Measurements from ENCODE around the gene GSN. TPM values are rescaled to one million over a fixed set of nuclear protein-coding genes. Genes with fewer than 3 reads are reported as not detected.

GSN gene
- total RNA-seq, 1 donor from 2014 or later = 174 TPM

DNA sequence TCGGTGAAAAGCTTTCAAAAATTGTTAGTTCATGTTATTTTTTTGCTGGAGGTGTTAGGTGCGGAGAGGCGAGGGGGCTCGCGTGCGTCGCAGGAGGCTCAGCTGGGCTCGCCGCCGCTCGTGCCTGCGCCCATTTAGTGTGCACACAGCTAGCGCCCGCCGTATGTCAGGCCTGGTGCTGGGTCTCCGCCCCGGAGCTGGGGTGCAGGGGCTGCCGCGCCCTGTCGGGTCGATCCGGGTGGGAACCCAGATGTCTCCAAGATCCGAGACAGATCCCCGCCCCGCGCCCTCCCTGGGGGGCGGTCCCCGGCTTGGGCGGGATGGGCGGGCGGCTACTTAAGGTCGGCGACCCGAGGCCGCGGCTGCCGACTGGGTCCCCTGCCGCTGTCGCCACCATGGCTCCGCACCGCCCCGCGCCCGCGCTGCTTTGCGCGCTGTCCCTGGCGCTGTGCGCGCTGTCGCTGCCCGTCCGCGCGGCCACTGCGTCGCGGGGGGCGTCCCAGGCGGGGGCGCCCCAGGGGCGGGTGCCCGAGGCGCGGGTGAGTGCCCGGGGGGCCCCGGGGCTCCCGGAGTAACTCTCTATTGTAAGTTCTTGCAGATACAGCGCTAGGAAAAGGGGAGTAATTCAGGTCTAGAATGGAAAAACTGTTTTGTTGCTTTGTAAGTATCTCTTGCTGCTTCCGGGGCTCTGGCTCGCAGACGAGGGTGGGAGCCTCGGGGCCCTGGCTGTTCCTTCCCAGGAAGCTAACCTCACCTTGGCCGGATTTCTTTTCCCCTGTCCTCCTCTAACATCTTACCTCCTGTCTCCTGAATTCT lies 31.7 kb downstream of the GSN start:
- TF ChIP-seq, protein P1, sequence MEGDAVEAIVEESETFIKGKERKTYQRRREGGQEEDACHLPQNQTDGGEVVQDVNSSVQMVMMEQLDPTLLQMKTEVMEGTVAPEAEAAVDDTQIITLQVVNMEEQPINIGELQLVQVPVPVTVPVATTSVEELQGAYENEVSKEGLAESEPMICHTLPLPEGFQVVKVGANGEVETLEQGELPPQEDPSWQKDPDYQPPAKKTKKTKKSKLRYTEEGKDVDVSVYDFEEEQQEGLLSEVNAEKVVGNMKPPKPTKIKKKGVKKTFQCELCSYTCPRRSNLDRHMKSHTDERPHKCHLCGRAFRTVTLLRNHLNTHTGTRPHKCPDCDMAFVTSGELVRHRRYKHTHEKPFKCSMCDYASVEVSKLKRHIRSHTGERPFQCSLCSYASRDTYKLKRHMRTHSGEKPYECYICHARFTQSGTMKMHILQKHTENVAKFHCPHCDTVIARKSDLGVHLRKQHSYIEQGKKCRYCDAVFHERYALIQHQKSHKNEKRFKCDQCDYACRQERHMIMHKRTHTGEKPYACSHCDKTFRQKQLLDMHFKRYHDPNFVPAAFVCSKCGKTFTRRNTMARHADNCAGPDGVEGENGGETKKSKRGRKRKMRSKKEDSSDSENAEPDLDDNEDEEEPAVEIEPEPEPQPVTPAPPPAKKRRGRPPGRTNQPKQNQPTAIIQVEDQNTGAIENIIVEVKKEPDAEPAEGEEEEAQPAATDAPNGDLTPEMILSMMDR (conservative IDR thresholded peaks at IDR 0.05; ENCODE audit: low read depth, low read length) = no peak
- H3K4me3 ChIP-seq (ENCODE audit: low read depth, low read length) = peak overlapping the region; percentile 47
- no peak for DNase-seq (ENCODE audit: low read depth)

DNA sequence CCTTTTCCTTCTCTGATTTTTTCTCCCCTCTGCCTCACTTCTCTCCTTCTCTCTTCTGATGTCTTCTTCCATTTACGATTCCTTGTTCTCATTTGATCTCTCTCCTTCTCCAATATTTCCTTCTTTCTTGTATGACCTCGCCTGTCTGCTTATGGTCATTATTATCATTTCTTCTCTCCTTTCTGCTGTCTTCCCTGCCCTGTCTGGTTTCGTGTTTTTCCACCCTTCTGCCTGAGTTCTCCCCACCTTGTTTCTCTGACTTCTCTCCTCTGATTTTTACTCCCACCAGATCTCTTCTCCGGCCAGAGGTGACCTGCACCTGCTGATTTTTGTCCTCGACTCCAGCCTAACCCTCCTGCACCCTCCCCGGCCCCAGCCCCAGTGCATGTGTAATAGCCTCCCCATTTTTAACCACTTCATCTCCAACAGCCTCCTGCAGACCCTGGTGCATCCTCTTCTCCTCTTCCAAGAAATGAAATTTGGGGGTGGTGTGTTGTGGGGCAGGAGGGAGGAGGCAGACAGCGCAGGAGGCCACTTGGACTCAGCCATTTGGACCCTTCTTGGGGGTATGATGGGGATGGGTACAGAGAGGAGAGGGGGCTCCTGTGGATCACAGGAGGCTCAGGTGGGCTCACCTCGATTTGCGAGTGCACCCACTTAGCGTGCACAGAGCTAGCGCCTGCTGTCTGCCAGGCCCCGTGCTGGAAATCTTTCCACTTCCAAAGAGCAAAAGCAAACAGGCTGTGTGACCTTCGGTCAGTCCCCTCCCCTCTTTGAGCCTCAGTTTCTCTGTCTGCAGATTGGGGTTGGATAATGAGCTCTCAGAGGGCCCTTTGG lies 32.5 kb downstream of the GSN start:
- TF ChIP-seq, protein P1 (conservative IDR thresholded peaks at IDR 0.05; ENCODE audit: low read depth, low read length) = no peak
- H3K4me3 ChIP-seq (ENCODE audit: low read depth, low read length) = peak overlapping the region; percentile 47
- DNase-seq (ENCODE audit: low read depth) = no peak

- no peak for DNase-seq (ENCODE audit: low read depth)
- TF ChIP-seq, protein P1 (conservative IDR thresholded peaks at IDR 0.05; ENCODE audit: low read depth, low read length) = no peak
- no peak overlapping the region for H3K4me3 ChIP-seq (ENCODE audit: low read depth, low read length)
These were observed 33.9 kb downstream of the GSN start for GRCh38 chr9:121301881-121302286.

GRCh38 chr9:121302341-121302740 lies 34.4 kb downstream of the GSN start:
- H3K4me3 ChIP-seq (ENCODE audit: low read depth, low read length) = no peak overlapping the region
- DNase-seq (ENCODE audit: low read depth) = no peak
- TF ChIP-seq, protein P1 (conservative IDR thresholded peaks at IDR 0.05; ENCODE audit: low read depth, low read length) = no peak

- no peak for DNase-seq (ENCODE audit: low read depth)
- TF ChIP-seq, protein P1 (conservative IDR thresholded peaks at IDR 0.05; ENCODE audit: low read depth, low read length) = no peak
- H3K4me3 ChIP-seq (ENCODE audit: low read depth, low read length) = no peak overlapping the region
These were observed 34.8 kb downstream of the GSN start for GRCh38 chr9:121302786-121303185.

- no peak overlapping the region for H3K4me3 ChIP-seq (ENCODE audit: low read depth, low read length)
- TF ChIP-seq, protein P1 (conservative IDR thresholded peaks at IDR 0.05; ENCODE audit: low read depth, low read length) = no peak
- no peak for DNase-seq (ENCODE audit: low read depth)
These were observed 35.8 kb downstream of the GSN start for GRCh38 chr9:121303456-121304451.

Data from epithelial cell of proximal tubule (primary cell).